Motor neuron (in vitro differentiated cells): ENCODE results near the gene HMGN4. TPM values are rescaled to one million over a fixed set of nuclear protein-coding genes. Genes with fewer than 3 reads are reported as not detected.

ENCODE experiments used
- ATAC-seq, 8 experiments: fragments of 200-7000 bp; cut with Tn5 transposase; replicated peaks in 6 of 8; 2 replicates each; pipeline ENCODE4 v1.8.0; 2021; ENCODE audit warnings: mild to moderate bottlenecking in 8 of 8, moderate library complexity in 8 of 8
- H3K27ac ChIP-seq, 2 donors: fragments of 250-450 bp; sonication (Bioruptor Pico); 2 replicates each; pipeline ENCODE4 v1.9.0; 2021; ENCODE audit warnings: antibody characterized with exemption in 2 of 2, mild to moderate bottlenecking in 2 of 2, moderate library complexity in 1 of 2
- H3K4me1 ChIP-seq, 2 donors: fragments of 250-450 bp; sonication (Bioruptor Pico); replicated peaks in 1 of 2; 2 replicates each; pipeline ENCODE4 v1.6.1; 2021; ENCODE audit warnings: antibody characterized with exemption in 2 of 2, mild to moderate bottlenecking in 2 of 2, moderate library complexity in 1 of 2
- H3K4me3 ChIP-seq, 5 donors: fragments of 250-450 bp; sonication (Bioruptor Pico); 2 replicates each; pipeline ENCODE4 v1.9.0; 2021; ENCODE audit warnings: antibody characterized with exemption in 5 of 5, mild to moderate bottlenecking in 5 of 5, moderate library complexity in 4 of 5
- WGBS, 10 experiments: fragments of 450-650 bp; shearing (Covaris generic); methylation state at CpG; one replicate each; pipeline ENCODE4 v1.0.0; 2022; 5-methylcytosine and 5-hydroxymethylcytosine counted together
- in situ Hi-C, 9 experiments: fragments of 400-800 bp; cut with MboI; loops; one replicate each; pipeline ENCODE4 v1.15.0; 2021; ENCODE audit warnings: low sequenced_read_pairs in 9 of 9, low pct_unique_long_range_greater_than_20kb in 2 of 9; ENCODE audit not compliant: unreplicated experiment in 9 of 9
- total RNA-seq, 8 experiments: library from RNA; unstranded; fragments of 300-600 nt; gene quantifications; 2 replicates each; pipeline versions ENCODE4 v1.2.3 to v1.2.4, GENCODE V29; 2022

HMGN4 gene
- total RNA-seq, 8 experiments from 2014 or later, result 40.7 to 72.7 (median 55.0) TPM

DNA sequence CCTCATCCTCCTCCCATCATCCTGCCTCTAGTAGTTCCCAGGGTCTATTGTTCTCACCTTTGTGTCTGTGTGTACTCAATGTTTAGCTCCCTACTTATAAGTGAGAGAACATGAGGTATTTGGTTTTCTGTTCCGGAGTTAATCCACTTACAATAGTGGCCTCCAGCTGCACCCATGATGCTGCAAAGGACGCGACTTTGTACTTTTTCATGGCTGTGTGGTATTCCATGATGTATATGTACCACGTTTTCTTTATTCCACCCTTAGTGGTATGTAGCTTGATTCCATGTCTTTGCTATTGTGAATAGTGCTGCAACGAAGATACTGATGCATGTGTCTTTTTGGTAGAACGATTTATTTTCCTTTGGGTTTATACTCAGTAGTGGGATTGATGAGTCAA, 40.1 kb downstream of the HMGN4 start:
- Histone ChIP-seq H3K27ac (no peak overlapping the region), H3K4me3 (no peak overlapping the region), H3K4me1 (no peaks in the 10 kb centered on the region)
- WGBS, 10 experiments, result 67 to 100% (median 89%) methylated on average over 1 to 6 of the region's 6 CpGs
- in situ Hi-C loops, result loop anchor here in 1 of 9 experiments (25.0 kb wide), 1 partner anchor 241 kb away; no protein-coding TSS in a partner anchor
- no peak for ATAC-seq

DNA sequence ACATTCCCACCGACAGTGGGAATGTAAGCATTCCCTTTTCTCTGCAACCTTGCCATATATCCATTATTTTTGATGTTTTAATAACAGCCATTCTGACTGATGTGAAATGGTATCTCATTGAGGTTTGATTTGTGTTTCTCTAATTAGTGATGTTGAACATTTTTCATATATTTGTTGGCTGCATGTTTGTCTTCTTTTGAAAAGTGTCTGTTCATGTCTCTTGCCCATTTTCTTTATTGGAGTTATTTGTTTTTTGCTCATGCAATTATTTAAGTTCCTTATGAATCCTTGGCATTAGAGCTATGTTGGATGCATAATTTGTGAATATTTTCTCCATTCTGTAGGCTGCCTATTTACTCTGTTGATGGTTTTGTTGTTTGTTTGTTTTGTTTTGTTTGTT, 40.6 kb downstream of the HMGN4 start:
- WGBS, 10 experiments, result 73 to 100% (median 100%) methylated on average over 1 of the region's 1 CpG; no CpG with 5 or more reads in 1 of the 10 experiments
- H3K27ac ChIP-seq, result no peak overlapping the region
- H3K4me3 ChIP-seq, result no peak overlapping the region
- ATAC-seq, result no peak
- H3K4me1 ChIP-seq, result no peaks in the 10 kb centered on the region
- in situ Hi-C loops, result loop anchor here in 1 of 9 experiments (25.0 kb wide), 1 partner anchor 241 kb away; no protein-coding TSS in a partner anchor

DNA sequence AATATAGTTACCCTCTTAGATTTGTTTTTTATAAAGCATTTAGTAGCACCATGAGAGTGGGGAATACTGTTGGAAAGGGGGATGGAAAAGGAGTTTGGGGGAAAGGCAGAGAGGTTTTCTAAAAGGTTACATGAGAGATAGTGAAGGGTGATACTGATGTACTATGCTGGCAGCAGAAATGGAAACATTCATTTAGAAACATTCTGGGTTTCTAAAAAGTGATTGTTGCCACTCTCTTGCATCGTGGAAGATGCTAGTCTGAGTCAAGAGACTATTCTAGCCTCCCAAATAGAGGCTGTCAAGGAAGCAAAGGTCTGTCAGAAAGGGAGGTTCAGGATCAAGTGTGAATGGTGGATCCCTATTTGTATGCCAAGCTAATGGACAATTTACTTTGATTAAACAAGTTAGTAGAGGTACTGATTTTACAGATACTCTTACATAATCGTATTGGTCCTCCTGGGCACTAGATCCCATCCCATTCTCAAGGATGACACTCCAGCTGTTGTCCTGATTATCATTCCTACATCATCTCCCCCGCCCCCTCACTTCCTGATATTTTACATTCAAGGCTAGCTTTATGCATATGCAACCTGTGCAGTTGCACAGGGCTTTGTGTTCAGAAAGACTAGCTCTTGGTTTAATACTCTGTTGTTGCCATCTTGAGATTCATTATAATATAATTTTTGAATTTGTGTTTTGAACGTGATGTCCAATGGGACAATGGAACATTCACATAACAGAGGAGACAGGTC, 43.2 kb downstream of the HMGN4 start:
- WGBS, 10 experiments, result 26 to 75% (median 41%) methylated on average over 1 to 4 of the region's 4 CpGs
- Histone ChIP-seq H3K4me1 (no peaks in the 10 kb centered on the region), H3K4me3 (no peak overlapping the region), H3K27ac (no peak overlapping the region)
- no peak for ATAC-seq
- in situ Hi-C loops, result loop anchor here in 1 of 9 experiments (25.0 kb wide), 1 partner anchor 244 kb away; no protein-coding TSS in a partner anchor

DNA sequence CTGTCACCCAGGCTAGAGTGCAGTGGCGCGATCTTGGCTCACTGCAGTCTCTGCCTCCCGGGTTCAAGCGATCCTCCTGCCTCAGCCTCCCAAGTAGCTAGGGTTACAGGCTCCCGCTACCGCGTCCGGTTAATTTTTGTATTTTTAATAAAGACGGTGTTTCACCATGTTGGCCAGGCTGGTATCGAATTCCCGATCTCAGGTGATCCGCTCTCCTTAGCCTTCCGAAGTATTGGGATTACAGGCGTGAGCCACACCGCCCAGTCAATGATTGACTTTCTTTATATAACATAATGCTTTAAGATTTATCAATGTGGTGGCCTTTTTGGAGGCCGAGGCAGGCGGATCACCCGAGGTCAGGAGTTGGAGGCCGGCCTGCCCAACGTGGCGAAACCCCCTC, 50.8 kb downstream of the HMGN4 start:
- H3K4me3 ChIP-seq, result no peak overlapping the region
- ATAC-seq, result no peak
- H3K4me1 ChIP-seq, result no peaks in the 10 kb centered on the region
- in situ Hi-C loops, result loop anchor here in 1 of 9 experiments (25.0 kb wide), 1 partner anchor 252 kb away; no protein-coding TSS in a partner anchor
- WGBS, 10 experiments, result 67 to 100% (median 92%) methylated on average over 1 to 19 of the region's 21 CpGs; no CpG with 5 or more reads in 1 of the 10 experiments
- no peak overlapping the region for H3K27ac ChIP-seq

DNA sequence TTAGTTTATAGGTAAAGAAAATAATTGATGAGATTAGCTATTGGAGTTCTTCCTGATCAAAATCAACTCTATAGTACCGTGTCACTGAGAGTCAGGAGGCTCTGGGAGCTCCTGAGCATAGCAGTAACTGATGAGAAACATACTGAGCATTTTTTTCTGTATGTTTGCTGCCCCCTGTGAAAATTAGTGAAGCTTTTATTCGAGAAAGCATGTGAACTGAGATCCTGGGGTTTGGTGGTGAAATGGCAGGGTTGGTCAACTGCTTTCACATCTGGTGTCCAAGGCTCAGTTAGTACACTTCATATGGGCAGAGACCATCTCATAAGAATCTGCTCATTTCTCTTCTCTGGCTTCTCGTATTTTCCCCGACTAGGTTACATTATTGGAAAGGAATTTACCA, 54.5 kb downstream of the HMGN4 start:
- Histone ChIP-seq H3K27ac (no peak overlapping the region), H3K4me1 (peaks cover 0 to under 1% of the 10 kb centered on the region in 2 donors), H3K4me3 (no peak overlapping the region)
- ATAC-seq, result no peak
- in situ Hi-C loops, result loop anchor here in 1 of 9 experiments (25.0 kb wide), 1 partner anchor 255 kb away; no protein-coding TSS in a partner anchor
- WGBS, 10 experiments, result 18 to 100% (median 46%) methylated on average over 1 to 4 of the region's 4 CpGs; no CpG with 5 or more reads in 2 of the 10 experiments

DNA sequence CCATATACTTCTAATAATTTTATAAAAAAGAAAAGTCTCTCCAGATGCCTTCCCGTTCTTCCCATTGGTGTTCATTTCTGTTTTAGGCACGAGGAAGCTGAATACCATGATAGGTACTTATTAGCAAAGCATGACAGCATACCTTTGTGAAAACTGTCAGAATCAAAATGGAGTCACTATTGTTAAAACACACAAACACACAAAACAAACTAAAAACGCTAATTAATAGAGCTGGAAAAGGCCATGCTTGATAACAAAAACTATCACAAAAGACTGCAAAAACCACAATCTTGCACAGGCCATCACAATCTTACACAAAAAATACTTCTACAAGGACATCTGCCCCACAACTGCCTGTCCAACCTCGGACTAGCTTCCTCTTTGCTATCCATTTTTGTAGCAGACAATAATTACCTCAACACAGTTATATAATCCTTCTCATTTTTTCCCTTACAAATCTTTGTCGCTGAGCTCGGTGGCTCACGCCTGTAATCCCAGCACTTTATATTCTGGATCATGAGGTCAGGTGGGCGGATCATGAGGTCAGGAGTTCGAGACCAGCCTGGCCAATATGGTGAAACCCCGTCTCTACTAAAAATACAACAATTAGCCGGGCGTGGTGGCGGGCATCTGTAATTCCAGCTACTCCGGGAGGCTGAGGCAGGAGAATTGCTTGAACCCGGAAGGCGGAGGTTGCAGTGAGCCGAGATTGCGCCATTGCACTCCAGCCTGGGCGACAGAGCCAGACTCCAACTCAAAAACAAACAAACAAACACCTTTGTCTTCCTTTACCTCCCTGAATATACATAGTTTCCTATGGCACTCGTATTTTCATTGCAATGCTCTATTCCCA, 55.3 kb downstream of the HMGN4 start:
- in situ Hi-C loops, result loop anchor here in 1 of 9 experiments (25.0 kb wide), 1 partner anchor 256 kb away; no protein-coding TSS in a partner anchor
- Histone ChIP-seq H3K4me3 (no peak overlapping the region), H3K27ac (no peak overlapping the region), H3K4me1 (peaks cover 0 to 4% of the 10 kb centered on the region in 2 donors)
- WGBS, 10 experiments, result 27 to 80% (median 54%) methylated on average over 2 to 18 of the region's 20 CpGs; no CpG with 5 or more reads in 1 of the 10 experiments
- no peak for ATAC-seq

DNA sequence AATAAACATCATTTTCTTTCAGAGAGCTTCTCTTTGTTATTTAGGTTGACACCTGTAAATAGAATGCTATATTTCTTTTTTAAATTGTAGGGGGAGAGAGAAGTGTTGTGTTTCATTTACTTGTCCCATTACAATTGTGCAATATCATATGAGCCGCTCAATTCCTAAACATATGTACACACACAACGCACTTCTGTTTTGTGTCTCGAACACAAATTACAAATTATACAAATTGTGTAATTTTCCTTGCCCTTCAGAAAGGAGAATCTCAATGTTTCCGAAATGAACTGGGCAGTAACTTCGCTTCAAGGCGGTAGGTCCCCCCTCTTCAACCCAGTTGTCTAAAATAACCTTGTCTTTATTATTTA, 55.9 kb downstream of the HMGN4 start:
- Histone ChIP-seq H3K4me1 (peaks cover 0 to 4% of the 10 kb centered on the region in 2 donors), H3K27ac (no peak overlapping the region), H3K4me3 (no peak overlapping the region)
- WGBS, 10 experiments, result 11 to 94% (median 49%) methylated on average over 3 to 6 of the region's 6 CpGs
- in situ Hi-C loops, result loop anchor here in 1 of 9 experiments (25.0 kb wide), 1 partner anchor 257 kb away; no protein-coding TSS in a partner anchor
- ATAC-seq, result no peak

DNA sequence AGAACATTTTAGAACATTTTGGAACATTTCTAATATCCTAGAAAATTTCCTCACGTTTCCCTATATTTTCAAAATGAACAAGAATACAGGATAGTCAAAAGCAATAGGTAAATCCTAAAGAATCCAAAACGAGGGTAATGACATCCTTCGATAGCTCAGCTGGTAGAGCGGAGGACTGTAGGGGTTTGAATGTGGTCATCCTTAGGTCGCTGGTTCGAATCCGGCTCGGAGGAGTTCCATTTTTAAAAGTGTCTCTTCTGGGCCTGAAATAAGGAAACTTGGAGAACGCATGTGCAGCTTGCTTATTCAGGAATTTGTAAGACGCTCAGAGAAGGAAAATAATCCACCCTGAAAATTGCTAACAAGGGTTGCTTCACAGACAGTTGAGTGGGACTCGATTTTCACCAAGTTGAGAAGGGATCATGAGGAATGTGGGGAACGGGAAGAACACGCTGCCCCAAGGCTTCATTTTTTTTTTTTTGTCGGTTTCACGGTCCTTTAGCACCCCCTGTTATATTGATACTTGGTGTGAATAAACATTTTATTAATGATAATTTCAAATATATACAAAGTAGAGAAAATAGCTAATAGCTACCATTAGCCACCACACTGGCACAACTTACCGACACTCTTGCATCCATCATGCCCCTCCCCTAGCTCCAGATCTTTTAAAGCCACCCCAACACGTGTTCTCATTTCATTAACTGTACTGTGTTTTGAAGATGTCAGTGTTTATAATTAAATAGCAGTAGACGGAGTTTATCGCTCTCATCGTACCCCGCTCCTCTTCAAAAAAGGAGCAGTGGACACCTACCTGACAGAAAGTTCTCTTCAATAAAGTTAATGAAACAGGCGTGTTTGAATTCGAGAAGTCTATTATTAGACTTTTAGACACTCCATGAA, 56.8 kb downstream of the HMGN4 start:
- H3K27ac ChIP-seq, result no peak overlapping the region
- 1 to 44% (median 29%) methylated on average over 7 to 23 of the region's 23 CpGs for WGBS, 10 experiments
- ATAC-seq, result peak in 6 of 8 experiments; percentile 5 to 51 (median 26)
- in situ Hi-C loops, result loop anchor here in 1 of 9 experiments (25.0 kb wide), 1 partner anchor 258 kb away; no protein-coding TSS in a partner anchor
- peaks cover 0 to 4% of the 10 kb centered on the region in 2 donors for H3K4me1 ChIP-seq
- H3K4me3 ChIP-seq, result peak overlapping the region in 4 of 5 donors; percentile 65 to 90 (median 77)

DNA sequence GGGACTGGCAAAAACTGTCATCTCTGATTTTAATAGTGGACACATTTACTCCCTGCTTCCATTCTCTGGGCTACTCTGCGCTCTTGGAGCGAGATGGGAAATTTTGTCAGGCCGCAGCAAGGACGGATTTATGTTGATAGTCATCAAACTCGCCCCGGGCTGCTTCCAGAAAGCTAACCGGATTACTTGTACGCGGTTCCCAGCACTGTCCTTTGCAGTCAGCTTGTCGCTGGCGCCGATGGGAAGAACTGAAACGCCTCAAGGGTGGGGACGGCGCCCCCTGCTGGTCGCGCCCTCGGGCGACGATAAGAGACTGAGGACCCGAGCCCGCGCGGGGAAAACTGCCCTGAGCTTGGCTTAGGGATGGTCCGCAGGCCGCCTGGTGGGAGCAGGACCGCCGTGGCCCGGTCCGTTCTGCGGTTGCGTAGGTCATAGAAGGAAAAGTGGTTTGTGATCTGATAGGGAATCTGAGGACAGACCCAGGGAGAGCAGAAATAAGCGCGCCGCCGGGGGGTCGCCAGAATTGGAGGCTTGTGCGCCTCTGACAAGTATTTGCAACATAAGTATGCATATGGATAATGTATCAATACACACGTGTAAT, 57.6 kb downstream of the HMGN4 start:
- in situ Hi-C loops, result loop anchor here in 1 of 9 experiments (25.0 kb wide), 1 partner anchor 258 kb away; no protein-coding TSS in a partner anchor
- H3K4me3 ChIP-seq, result peak overlapping the region; percentile 65 to 90 (median 72)
- peaks cover 0 to 4% of the 10 kb centered on the region in 2 donors for H3K4me1 ChIP-seq
- H3K27ac ChIP-seq, result peak overlapping the region in 1 of 2 donors; percentile 23
- ATAC-seq, result peak; percentile 54 to 85 (median 83)
- WGBS, 10 experiments, result 0 to 3% (median 0%) methylated on average over 1 to 18 of the region's 39 CpGs; no CpG with 5 or more reads in 3 of the 10 experiments
